Astrocyte of the hippocampus (primary cell): ENCODE measurements around the gene HDAC8.
A peak's percentile ranks its signal among the peaks of the same experiment; 100 is the strongest.
"Not testable (repeated sequence)": the region's sequence is repeated elsewhere in the genome, so short reads cannot be mapped to it uniquely, and the experiment has no call there.

Experiments used
- DNase-seq: peaks from one replicate; pipeline ENCODE4 v3.0.0; 2011; ENCODE audit warnings: low read depth, low spot score

Gene HDAC8

DNA sequence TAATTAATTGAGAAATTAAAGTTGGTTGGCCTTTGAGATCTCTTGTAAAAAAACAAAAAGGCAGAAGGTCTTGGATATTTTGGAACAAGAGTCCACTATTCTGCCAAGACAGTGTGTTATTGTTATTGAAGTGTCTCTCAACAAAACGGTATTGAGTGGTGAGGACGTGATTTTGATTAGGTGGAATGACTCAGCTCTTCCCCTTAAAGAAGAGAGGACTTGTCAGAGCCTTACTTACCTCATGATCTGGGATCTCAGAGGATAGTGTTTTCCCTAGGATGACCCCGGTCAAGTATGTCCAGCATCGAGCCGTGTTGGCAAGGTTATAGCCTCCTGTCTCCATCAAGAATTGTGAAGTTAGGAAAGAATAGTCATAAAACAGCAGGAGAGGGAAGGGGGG is 110.9 kb downstream of the HDAC8 start:
- DNase-seq, result no peak

DNA sequence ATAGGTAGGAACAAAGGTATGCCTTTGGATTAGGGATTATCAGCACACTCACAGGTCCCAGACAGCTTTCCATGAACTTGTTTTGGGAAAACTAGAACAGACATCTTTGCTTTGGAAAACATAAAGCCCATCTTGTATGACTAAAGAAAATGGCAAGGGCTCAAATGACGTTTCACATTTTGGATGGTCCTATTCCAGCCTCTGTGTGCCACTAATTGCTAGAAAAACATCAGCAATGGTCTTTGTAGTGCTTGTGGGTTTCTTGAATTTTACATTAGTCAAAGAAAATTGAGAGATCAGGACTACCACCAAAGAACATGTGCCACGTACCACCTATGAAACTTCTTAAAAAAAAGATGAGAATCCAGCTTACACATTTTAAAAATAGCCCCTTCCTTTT is 111.4 kb downstream of the HDAC8 start:
- DNase-seq, result no peak

DNA sequence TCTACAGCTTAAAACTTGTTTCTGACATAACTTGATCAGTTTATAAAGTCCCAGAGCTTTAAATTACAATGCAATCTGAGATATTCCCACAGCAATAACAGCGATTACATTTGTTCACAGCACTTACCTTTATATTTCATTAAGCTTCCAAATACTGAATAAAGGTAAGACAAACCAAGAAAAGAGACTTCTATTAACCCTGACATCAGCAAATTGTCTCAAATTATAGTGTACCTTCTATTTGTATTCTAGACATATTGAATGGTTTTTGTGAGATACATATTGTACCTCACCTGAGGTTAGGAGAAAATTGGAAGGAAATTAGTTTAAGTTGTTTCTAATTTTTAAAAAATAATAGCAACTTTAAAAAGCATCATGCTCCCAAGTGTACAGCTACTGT is 111.9 kb downstream of the HDAC8 start:
- no peak for DNase-seq

DNA sequence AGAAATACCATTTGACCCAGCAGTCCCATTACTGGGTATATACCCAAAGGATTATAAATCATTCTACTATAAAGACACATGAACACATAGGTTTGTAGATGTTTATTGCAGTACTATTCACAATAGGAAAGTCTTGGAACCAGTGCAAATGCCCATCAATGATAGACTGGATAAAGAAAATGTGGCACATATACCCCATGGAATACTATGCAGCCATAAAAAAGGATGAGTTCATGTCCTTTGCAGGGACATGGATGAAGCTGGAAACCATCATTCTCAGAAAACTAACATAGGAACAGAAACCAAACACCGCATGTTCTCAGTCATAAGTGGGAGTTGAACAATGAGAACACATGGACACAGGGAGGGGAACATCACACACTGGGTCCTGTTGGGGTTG is 123.6 kb downstream of the HDAC8 start:
- DNase-seq, result not testable (repeated sequence)

DNA sequence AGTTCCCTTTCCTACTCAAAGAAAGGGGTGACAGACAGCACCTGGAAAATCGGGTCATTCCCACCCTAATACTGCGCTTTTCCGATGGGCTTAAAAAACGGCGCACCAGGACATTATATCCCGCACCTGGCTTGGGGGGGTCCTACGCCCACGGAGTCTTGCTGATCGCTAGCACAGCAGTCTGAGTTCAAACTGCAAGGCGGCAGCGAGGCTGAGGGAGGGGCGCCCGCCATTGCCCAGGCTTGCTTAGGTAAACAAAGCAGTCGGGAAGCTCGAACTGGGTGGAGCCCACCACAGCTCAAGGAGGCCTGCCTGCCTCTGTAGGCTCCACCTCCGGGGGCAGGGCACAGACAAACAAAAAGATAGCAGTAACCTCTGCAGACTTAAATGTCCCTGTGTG is 131.9 kb downstream of the HDAC8 start:
- DNase-seq, result not testable (repeated sequence)

DNA sequence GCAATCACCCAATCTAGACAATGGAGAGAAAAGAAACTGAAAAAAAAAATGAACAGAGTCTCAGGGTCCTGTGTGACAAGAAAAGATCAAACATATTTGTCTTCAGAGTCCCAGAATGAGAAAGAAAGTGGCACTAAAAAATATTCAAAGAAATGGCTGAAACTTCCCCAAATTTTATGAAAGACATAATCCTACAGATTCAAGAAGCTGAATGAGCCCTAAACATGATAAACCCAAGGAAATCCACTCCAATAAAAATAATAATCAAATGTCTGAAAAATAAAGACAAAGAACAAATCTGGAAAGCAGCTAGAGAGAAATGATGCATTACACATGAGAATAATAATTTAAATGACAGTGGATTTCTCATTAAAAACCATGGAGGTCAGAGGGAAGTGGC is 136.6 kb downstream of the HDAC8 start:
- DNase-seq, result no peak

DNA sequence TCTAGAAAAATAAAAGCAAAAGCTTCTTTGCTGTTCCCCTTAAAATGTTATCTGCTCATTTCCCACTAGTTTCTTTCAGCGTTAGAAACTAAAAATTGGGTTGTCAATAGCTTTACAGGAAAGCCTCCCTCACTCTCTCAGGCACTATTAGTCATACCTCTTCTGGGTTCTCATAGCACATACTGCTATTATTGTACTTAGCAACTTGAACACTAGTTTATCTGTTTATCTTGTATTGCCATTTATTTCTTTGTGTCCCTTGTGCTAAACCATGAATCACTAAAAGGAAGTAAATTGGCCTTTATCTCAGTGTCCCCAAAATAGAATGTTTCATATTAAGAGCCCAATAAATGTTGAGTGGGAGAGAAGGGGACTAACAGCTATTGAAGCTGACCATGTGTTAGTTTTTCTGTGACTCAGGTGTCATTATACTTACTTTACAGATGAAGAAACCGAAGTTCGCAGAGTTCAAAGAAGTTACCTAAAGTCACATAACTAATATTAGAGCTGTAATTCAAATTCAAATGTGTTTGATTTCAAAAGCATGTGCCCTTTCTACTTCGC is 142.2 kb downstream of the HDAC8 start:
- peak; percentile 6 for DNase-seq

DNA sequence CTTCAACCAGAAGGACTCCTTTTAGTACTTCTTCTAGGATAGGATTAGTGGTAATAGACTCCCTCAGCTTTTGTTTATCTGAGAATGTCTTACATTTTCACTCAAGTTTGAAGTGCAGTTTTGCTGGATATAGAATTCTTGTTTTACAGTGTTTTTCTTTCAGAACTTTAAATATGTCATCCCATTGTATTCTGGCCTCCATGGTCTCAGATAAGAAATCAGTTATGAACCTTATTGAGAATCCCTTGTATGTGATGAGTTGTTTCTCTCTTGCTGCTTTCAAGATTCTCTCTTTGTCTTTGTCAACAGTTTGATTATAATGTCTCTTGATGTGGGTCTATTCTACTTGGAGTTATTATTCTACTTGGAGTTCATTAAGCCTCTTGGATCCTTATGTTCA is 150.8 kb downstream of the HDAC8 start:
- DNase-seq, result no peak

DNA sequence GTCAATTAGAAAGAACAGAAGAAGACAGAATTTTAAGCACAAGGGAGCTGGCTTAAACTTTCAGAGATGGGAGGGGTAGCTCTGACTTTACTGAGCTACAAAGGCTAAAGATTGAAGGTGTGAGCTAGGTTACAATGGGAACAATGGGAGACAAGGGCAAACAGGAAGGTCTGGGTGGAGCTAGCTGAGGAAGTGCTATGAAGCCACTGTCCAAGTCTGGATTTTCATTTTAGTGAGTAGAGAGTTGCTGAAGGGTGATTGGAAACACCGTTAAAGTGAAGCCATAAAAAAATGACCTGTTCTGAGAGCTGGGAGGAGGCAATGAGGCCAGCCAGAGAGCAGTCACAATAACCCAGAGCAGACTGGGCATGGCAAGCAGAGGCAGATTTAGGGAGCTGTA is 162.7 kb downstream of the HDAC8 start:
- DNase-seq, result no peak

DNA sequence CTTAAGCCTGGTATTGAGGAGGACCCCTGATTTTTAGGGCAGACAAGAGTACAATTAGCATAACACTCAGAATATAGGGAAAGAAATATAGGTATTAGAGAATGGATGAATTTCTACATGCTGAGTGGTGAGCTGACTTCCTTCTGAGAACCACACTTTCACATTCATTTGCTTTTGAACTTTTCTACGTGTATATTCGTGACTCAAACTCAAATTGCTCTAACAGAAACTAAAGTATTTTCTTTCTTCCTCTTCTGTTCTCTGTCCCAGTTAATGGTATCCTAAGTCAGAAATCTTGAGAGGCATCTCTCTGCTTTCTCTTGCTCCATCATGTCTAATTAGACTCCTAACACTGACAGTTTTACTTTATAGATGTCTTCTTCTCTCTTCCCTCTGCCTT is 163.8 kb downstream of the HDAC8 start:
- no peak for DNase-seq

DNA sequence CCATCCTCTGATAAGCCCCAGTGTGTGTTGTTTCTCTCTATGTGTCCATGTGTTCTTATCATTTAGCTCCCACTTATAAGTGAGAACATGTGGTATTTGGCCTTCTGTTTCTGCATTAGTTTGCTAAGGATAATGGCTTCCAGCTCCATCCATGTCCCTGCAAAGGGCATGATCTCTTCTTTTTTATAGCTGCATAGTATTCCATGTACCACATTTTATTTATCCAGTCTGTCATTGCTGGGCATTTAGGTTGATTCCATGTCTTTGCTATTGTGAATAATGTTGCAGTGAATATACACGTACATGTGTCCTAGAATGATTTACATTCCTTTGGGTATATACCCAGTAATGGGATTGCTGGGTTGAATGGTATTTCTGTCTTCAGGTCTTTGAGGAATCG is 167.5 kb downstream of the HDAC8 start:
- DNase-seq, result not testable (repeated sequence)

DNA sequence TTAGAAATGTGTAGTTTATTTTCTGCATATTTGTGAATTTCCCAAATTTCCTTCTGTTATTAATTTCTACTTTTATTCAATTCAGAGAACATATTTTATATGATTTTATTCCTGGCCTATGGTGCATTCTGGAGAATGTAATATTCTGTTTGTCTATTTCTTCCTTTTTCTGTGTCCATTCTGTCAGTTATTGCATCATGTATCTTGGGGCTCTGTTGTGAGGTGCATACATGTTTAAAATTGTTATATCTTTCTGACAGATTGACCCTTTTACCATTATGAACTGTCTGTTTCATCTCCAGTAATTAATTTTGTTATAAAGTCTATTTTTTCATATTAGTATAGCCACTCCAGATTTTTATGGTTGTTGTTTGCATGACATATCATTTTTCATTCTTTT is 170.0 kb downstream of the HDAC8 start:
- no peak for DNase-seq

DNA sequence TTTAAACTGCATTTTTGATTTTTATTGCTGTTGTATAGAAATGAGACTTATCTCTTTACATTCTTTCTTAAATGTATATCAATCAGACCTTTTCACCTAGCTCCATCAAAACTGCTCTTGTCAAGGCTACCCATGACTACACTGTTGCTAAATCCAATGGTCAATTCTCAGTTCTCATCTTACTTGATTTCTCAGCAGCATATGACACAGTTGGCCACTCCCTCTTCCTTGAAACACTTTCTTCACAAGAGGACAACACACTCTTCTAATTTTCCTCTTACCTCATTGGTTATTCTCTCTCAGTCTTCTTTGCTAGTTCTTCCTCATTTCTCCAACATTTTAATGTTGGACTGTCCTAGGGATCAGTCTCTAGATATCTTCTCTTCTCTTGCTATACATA is 172.8 kb downstream of the HDAC8 start:
- DNase-seq, result no peak

DNA sequence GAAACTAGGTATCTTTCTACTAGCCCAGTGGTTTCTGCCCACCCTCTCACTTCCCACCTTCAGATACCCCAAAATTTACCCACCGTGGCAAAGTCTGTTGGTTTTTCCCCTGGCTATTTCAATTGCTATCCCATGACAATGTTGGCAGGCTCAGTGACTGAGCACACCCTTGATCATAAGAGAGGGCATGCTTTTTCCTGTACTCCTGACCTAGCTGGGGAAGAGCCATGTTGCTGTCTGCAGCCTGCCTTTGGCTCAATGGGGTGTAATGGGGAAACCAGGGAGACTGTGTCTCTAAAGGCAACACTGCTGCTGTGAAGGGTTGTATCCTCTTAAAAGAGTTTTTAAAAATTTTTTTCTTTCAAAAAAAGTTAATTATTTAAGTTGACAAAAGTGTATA is 176.5 kb downstream of the HDAC8 start:
- DNase-seq, result no peak

DNA sequence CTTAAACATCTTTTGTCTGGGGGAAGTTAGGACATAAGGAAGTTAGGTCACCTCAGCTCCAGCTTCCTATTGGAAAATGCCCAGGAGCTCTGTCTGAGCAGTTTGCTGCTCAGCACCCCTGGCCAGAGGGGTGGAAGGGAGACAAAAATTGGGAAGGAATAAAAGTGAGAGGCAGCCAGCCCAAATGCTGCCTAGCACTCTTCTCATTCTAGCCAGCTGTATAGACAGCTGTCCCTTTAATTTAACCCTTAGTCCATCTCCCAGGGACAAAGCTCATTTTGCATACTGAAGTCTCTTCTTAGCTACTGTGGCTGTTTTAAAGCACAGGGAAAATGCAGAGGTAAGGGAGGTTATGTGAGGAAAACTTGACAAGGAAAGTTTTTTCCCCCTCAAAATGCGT is 177.4 kb downstream of the HDAC8 start:
- DNase-seq, result peak; percentile 3

DNA sequence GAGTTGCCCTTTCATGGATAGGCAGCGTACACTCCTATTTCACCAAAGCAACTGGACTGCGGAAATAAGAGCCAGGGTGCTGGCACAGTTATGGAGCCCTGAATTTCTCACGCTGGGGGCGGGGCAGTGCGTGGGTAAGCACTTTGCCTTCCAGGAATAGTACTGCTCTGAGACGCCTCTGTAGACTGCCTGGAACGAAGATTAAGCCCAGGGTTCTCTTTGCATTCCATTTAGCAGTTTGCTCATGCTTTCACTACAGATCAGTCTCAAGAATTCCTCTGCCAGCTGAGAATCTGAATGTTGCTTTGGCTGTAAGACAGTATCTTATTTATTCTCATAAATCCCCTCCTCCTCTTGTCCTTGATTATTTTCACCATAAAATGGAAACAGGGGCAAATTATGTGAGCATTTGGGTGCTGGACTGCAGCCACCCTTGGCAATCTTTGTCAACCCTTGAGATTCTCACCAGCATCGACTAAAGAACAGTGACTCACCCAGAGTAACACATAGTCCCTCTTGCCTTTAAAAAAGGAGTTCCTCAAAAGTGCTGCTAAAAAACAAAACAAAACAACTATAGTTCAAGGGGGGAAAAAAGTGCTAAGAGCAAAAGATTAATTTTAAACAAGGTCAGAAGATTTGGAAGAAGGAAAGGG is 178.0 kb downstream of the HDAC8 start:
- peak; percentile 77 for DNase-seq

DNA sequence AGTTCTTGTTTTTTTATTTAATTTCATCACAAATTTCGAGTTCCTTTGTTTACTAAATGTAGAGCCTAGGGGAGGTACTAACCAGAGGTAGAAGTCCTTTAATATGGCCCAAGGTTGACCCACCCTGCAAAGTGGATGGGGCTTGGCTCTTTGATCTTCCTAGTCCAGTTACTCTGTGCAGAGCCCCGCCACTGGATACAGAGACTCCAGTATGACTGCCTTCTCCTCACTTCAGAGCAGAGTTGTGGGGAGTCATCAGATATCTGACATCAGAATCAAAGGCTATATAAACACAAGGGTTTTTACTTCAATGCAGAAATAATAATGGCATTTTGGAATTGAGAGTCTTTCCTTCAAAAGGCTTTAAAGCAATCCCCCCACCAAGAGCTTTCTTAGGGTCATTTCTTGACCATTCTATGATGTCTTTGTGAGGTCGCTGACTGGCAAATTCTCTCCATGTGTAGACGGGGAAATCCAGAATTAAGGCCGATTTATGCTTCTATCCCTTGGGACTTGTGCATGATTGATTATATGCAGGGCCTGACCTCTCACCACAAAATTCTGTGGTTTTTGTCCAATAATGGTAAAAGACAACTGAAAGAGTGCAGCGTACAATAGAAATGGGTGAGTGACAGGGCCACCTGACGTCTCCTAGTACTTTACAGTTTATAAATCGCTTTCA is 178.7 kb downstream of the HDAC8 start:
- DNase-seq, result peak; percentile 2

DNA sequence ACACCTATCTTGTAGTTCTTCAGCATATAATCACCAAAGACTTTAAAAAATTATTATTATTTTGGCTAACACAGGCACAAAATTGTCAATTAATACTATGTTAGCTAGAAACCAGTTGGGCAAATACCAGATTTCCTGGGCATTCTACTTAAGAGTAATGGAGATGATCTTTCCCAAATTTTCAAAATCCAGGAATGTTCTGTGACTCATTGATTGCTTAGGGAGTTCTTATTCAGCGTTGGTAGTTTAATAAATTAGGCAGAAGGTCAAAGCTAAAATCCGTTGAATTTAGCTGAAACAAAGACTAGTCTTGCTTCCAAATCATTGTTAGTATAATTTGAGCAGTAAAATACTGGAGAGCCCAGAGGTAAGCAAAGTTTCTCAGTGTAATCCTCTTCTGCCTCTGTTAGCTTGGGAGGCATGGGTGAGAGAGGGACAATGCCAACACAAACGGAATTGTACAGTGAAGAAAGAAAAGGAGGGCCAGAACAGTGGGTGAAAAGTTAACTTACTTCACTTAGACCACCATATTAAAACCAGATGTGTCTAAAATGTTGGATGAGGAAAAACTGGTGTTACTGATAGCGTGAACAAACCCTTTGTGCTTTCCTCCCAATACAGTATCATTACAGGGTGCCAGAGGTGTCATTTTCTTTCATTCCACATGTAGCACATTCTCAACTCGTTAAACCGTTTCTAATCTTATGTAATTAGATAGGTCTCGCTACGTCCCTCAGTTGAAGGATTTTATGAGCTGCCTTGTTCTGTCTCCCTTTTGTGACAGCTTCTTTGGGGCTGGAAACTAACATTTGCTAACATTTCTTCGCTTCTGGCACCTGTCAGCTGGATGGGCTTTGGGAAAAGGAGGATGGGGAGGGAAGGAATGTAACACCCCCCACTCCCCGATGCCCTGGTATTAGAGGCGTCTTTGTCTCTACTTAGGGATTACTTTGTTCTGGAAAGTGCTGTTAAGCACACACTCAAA is 179.5 kb downstream of the HDAC8 start:
- DNase-seq, result no peak

DNA sequence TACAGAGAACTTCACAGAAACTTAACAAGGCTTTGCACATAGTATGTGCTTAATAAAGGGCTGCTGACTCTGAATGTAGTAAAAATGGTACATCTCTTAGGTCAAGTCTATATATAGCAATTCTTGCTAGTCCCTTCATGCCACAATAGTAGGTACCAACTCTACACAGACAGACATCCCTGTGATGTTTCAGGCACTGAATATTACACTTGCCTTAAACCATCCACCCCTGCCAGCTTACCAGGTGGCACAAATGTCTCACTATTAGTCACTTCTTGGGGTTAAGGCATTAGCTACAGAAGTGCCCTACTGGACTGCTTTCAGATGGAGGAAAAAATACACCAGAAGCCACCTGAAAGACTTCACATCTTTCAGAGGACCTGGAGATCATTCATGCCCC is 180.6 kb downstream of the HDAC8 start:
- DNase-seq, result no peak

DNA sequence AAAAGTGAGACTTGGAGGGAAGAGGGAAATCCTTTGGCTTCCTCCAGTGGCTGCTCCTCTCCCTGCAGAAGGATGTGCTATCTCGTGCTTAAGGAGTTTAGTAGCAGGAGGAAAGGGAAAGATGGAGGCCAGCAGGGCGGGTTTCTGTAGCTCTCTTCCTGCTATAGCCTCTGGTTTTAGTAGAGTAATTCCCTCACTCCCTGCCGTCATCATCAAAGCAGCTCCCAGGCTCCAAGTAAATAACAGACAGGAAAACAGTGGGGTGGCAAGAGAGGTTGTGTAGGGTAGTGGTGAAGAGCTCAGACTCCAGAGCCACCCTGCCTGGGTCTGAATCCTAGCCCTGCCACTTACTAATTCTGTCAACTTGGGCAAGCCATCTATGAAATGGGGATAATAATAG is 185.4 kb downstream of the HDAC8 start:
- DNase-seq, result no peak

DNA sequence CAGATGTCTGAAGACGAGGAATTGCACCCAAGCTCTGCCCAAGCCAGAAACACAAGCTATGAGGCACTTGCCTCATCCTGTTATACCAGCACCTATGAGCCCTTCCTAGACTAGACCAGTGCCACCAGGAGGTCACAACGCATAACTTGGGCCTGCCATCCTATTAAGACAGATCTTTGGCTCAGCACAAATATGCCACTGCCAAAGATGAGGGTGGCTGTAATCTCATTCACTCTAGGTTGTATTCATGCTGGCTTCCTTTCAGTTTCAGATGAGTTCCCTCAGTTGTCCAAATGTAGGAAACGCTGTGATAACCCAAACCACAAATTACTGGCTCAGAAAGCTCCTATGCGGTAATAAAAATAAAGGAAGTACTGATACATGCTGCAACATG is 190.4 kb downstream of the HDAC8 start:
- DNase-seq, result no peak
